Measurements from ENCODE around the gene SPATA17.

GRCh38 chr1:217650674-217651073 is 19.5 kb downstream of the SPATA17 start:
- TF ChIP-seq EP300 (IDR thresholded peaks at IDR 0.05), result no peak
- TF ChIP-seq, protein P1, sequence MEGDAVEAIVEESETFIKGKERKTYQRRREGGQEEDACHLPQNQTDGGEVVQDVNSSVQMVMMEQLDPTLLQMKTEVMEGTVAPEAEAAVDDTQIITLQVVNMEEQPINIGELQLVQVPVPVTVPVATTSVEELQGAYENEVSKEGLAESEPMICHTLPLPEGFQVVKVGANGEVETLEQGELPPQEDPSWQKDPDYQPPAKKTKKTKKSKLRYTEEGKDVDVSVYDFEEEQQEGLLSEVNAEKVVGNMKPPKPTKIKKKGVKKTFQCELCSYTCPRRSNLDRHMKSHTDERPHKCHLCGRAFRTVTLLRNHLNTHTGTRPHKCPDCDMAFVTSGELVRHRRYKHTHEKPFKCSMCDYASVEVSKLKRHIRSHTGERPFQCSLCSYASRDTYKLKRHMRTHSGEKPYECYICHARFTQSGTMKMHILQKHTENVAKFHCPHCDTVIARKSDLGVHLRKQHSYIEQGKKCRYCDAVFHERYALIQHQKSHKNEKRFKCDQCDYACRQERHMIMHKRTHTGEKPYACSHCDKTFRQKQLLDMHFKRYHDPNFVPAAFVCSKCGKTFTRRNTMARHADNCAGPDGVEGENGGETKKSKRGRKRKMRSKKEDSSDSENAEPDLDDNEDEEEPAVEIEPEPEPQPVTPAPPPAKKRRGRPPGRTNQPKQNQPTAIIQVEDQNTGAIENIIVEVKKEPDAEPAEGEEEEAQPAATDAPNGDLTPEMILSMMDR (IDR thresholded peaks at IDR 0.05), result no peak
- TF ChIP-seq POLR2A (IDR thresholded peaks at IDR 0.05), result no peak
- no peak for TF ChIP-seq POLR2AphosphoS5 (IDR thresholded peaks at IDR 0.05)
